Parathyroid adenoma (tissue), 2 donors: ENCODE data around the gene NGEF.

Experiments
- H2AFZ ChIP-seq: fragments of 300-600 bp; sonication (generic); one replicate; pipeline ENCODE4 v1.7.0; 2017; ENCODE audit warnings: antibody characterized with exemption, mild to moderate bottlenecking
- H3K27ac ChIP-seq: fragments of 300-600 bp; sonication (generic); one replicate; pipeline ENCODE4 v1.7.0; 2017
- H3K27me3 ChIP-seq: fragments of 300-600 bp; sonication (generic); one replicate; pipeline ENCODE4 v1.7.0; 2017; ENCODE audit warnings: low read length; ENCODE audit not compliant: control insufficient read depth, insufficient read depth
- H3K36me3 ChIP-seq: fragments of 300-600 bp; sonication (generic); one replicate; pipeline ENCODE4 v1.7.0; 2017; ENCODE audit warnings: low read length; ENCODE audit not compliant: control insufficient read depth, insufficient read depth
- H3K4me1 ChIP-seq: fragments of 300-600 bp; sonication (generic); one replicate; pipeline ENCODE4 v1.7.0; 2017; ENCODE audit warnings: control low read depth
- H3K4me2 ChIP-seq: fragments of 300-600 bp; sonication (generic); one replicate; pipeline ENCODE4 v1.7.0; 2017; ENCODE audit warnings: low read length
- H3K4me3 ChIP-seq: fragments of 300-600 bp; sonication (generic); one replicate; pipeline ENCODE4 v1.7.0; 2017; ENCODE audit warnings: low read depth, low read length
- H3K79me2 ChIP-seq: fragments of 300-600 bp; sonication (generic); one replicate; pipeline ENCODE4 v1.7.0; 2017; ENCODE audit warnings: control low read depth
- H3K9ac ChIP-seq: fragments of 300-600 bp; sonication (generic); one replicate; pipeline ENCODE4 v1.7.0; 2017; ENCODE audit warnings: mild to moderate bottlenecking
- H3K9me3 ChIP-seq: fragments of 300-600 bp; sonication (generic); one replicate; pipeline ENCODE4 v1.7.0; 2017; ENCODE audit warnings: low read length; ENCODE audit not compliant: control insufficient read depth
- TF ChIP-seq, protein P1 (sequence below): fragments of 300-600 bp; sonication (generic); IDR thresholded peaks from one replicate; pipeline ENCODE4 v1.7.0; 2017; ENCODE audit warnings: antibody characterized with exemption, mild to moderate bottlenecking
- donor health status: primary hyperparathyroidism.

Gene NGEF

DNA sequence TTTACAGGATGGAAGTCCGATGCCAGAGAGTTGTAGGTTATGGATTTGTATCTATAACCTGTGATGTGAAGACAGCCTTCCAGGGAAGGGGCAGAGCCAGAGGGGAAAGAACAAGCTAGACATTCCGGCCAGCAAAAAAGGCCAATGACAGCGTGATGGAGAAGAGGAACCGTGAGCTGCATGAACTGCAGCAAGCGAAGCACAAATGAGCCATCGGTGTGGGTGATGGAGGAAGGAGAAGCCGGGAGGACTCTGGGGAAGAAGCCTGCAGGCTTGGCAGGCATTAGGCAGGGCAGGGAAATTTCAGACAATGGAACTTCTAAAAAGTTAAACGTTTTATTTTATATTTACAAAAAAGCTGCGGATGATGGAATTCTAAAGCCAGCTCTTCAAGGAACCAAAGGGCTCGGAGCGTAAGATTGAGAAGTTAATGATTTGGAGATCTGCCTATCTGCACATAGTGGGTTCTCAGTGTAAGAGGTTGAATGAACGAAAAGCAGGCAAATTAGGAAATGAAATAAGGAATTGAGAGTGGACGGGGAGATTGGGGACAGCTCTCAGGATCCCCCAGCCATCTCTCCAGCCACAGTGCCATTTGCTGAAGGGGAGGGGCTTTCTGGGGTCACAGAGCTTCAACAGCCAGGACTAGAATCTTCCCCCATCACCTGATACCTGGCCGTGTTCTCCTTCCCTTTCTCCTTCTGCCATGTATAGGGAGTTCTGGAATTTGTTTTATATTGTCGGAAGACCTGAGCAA, 28.4 kb downstream of the NGEF start:
- no peaks in the 10 kb centered on the region for H3K9me3 ChIP-seq
- H3K9ac ChIP-seq, result no peak overlapping the region
- no peak overlapping the region for H3K4me2 ChIP-seq
- TF ChIP-seq, protein P1, sequence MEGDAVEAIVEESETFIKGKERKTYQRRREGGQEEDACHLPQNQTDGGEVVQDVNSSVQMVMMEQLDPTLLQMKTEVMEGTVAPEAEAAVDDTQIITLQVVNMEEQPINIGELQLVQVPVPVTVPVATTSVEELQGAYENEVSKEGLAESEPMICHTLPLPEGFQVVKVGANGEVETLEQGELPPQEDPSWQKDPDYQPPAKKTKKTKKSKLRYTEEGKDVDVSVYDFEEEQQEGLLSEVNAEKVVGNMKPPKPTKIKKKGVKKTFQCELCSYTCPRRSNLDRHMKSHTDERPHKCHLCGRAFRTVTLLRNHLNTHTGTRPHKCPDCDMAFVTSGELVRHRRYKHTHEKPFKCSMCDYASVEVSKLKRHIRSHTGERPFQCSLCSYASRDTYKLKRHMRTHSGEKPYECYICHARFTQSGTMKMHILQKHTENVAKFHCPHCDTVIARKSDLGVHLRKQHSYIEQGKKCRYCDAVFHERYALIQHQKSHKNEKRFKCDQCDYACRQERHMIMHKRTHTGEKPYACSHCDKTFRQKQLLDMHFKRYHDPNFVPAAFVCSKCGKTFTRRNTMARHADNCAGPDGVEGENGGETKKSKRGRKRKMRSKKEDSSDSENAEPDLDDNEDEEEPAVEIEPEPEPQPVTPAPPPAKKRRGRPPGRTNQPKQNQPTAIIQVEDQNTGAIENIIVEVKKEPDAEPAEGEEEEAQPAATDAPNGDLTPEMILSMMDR, result no peak
- H2AFZ ChIP-seq, result peak overlapping the region; percentile 16
- H3K27me3 ChIP-seq, result no peaks in the 10 kb centered on the region
- H3K4me3 ChIP-seq, result no peak overlapping the region
- no peak overlapping the region for H3K27ac ChIP-seq
- H3K36me3 ChIP-seq, result no peaks in the 10 kb centered on the region
- H3K4me1 ChIP-seq, result peaks cover 6% of the 10 kb centered on the region
- no peaks in the 10 kb centered on the region for H3K79me2 ChIP-seq

DNA sequence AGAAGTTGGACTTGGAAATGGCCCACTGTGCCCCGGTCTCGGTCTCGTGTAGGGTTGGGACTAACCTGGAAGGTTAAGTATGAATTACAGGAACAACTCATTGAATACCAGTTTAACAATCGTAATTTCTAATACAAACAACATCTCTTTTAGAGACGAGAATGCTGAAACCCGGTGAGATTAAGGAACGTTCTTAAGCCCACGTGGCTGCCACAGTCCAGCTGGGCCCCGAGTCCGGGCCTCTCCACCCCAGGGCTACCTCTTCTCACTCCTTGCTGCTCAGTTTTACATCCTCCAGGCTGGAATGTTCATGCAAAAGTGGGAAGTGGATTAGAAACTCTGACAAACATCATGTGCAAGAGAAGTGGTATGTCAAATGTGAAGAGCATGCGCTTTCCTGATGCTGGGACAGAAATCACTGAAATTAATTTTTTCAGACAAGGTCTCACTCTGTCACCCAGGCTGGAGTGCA, 29.4 kb downstream of the NGEF start:
- no peak overlapping the region for H3K9ac ChIP-seq
- H3K27ac ChIP-seq, result no peak overlapping the region
- TF ChIP-seq, protein P1, result no peak
- H3K4me1 ChIP-seq, result peaks cover 6% of the 10 kb centered on the region
- H2AFZ ChIP-seq, result no peak overlapping the region
- H3K9me3 ChIP-seq, result no peaks in the 10 kb centered on the region
- no peaks in the 10 kb centered on the region for H3K36me3 ChIP-seq
- no peaks in the 10 kb centered on the region for H3K79me2 ChIP-seq
- H3K4me3 ChIP-seq, result no peak overlapping the region
- H3K27me3 ChIP-seq, result no peaks in the 10 kb centered on the region
- H3K4me2 ChIP-seq, result no peak overlapping the region

DNA sequence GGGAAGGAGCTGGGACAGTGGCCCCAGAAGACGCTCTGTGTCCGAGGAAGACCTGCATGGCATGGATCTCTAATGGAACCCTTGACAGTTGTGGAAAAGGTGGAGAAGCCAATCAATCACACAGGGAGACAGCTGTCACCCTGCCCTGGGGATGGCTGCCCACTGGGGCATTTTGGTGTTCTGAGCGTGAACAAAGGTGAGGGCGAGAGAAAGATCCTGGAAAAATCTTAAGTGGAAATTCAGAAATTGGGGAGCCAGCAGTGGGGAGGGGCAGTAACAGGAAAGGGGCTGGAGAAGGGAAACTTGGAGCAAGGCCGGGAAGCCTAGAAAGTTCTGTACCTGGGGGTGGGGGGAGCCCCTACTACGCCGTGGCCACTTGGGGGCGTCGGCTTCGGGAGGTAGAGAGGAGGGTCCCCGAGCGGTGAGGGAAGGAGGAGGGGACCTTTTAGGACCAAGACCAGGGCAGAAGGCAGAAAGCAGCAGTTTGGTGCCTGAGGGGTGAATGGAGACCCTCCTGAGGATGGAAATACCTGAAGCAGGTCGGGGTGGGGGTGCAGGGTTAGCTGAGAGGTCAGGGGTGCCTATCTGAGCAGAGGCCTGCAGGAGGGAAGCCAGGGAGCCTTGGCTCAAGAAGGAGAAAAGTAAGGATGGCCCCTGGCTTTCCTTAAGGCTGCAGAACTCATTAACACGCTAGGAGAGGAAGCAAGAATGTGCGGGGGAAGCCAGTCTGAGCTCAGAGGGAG, 30.0 kb downstream of the NGEF start:
- no peaks in the 10 kb centered on the region for H3K9me3 ChIP-seq
- H3K27me3 ChIP-seq, result no peaks in the 10 kb centered on the region
- no peak overlapping the region for H3K27ac ChIP-seq

DNA sequence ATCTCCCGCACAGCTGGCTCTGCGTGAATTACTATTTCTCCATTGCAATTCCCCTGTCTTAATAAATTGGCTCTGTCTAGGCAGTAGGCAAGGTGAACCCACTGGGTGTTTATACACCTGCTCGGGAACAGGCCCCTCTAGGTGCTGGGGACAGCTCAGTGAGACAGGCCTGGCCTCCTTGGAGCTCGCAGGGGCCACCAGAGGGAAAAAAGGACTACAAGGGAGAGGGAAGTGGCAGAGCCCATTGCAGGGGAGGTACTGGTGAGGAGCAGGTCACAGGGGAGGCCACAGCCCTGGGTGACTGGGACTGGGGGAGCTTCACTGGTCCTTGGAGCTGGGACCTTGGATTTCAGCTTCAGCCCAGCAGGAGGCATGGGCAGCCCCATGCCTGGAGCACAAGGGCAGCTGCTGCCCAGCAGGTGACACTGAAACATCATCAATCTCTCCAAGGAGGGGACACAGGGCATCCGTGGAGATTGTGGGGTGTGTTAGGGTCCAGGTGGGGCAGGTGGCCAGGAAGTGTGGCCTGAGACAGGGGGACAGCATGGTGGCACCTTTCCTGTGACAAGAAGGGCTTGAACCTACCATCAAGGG, 31.2 kb downstream of the NGEF start:
- no peaks in the 10 kb centered on the region for H3K36me3 ChIP-seq
- TF ChIP-seq, protein P1, result peak; percentile 30
- H3K9ac ChIP-seq, result no peak overlapping the region
- peaks cover 6% of the 10 kb centered on the region for H3K4me1 ChIP-seq
- H3K27me3 ChIP-seq, result no peaks in the 10 kb centered on the region
- H3K4me2 ChIP-seq, result peak overlapping the region; percentile 54
- H3K79me2 ChIP-seq, result no peaks in the 10 kb centered on the region
- peak overlapping the region; percentile 59 for H3K27ac ChIP-seq
- H2AFZ ChIP-seq, result peak overlapping the region; percentile 58
- H3K9me3 ChIP-seq, result no peaks in the 10 kb centered on the region
- no peak overlapping the region for H3K4me3 ChIP-seq

More for the DNA sequence above, 30.0 kb downstream of the NGEF start:
- Histone ChIP-seq H3K36me3 (no peaks in the 10 kb centered on the region), H3K79me2 (no peaks in the 10 kb centered on the region), H3K9ac (no peak overlapping the region), H3K4me3 (no peak overlapping the region), H2AFZ (no peak overlapping the region), H3K4me2 (no peak overlapping the region), H3K4me1 (peaks cover 6% of the 10 kb centered on the region)
- TF ChIP-seq, protein P1, result no peak
